IPS DF 6.9 (cell line): ENCODE measurements around the gene CHGA.

ENCODE experiments used
- DNase-seq: peaks from one replicate; pipeline ENCODE4 v3.0.0-alpha.2; 2013; ENCODE audit warnings: low read depth, low spot score
- H3K27ac ChIP-seq: one replicate; pipeline ENCODE4 v1.5.1; 2013; ENCODE audit warnings: low read length, control low read depth
- H3K27me3 ChIP-seq: 2 replicates; pipeline ENCODE4 v1.6.1; 2013; ENCODE audit warnings: mild to moderate bottlenecking, low read length; ENCODE audit not compliant: control insufficient read depth, insufficient read depth
- H3K36me3 ChIP-seq: 2 replicates; pipeline ENCODE4 v1.6.1; 2013; ENCODE audit warnings: low read length; ENCODE audit not compliant: control insufficient read depth, insufficient read depth
- H3K4me1 ChIP-seq: 2 replicates; pipeline ENCODE4 v1.6.1; 2013; ENCODE audit warnings: low read length; ENCODE audit not compliant: control insufficient read depth, insufficient read depth
- H3K4me3 ChIP-seq: 2 replicates; pipeline ENCODE4 v1.5.1; 2013; ENCODE audit warnings: mild to moderate bottlenecking, low read length
- H3K9me3 ChIP-seq: 2 replicates; pipeline ENCODE4 v1.6.1; 2013; ENCODE audit warnings: low read length, inconsistent platforms; ENCODE audit not compliant: control insufficient read depth, insufficient read depth
- WGBS: extraction: QIAGEN DNeasy Blood & Tissue Kit; methylation state at CpG from one replicate; pipeline ENCODE4 v1.1.7; 2013; ENCODE audit warnings: mixed read lengths, missing lambda C conversion rate; ENCODE audit not compliant: insufficient read length, insufficient coverage; 5-methylcytosine and 5-hydroxymethylcytosine counted together

CHGA gene

DNA sequence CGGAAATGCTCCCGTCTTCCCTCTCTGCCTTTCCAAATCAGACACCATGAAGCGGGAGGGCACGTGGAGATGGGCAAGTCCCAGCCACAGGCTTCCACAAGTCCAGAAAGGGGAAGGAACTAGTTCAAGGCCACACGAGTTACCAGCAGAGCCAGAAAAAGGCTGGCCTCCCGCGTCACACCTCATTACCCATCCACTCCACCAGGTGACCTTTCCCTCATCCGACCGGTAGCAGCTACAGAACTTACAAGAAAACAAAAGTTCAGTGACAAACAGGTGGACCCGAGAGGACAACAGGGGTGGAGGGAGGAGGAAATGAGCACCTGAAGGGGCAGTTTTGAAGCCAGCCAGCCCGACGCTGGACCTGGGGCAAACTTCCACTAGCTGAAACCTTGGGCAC, 46.9 kb downstream of the CHGA start:
- H3K9me3 ChIP-seq: no peaks in the 10 kb centered on the region
- WGBS: no CpG with 5 or more reads among the region's 12 CpGs

GRCh38 chr14:92970271-92970670, 47.3 kb downstream of the CHGA start:
- no peaks in the 10 kb centered on the region for H3K27me3 ChIP-seq
- no peak overlapping the region for H3K4me3 ChIP-seq
- WGBS: no CpG with 5 or more reads among the region's 12 CpGs
- H3K9me3 ChIP-seq: no peaks in the 10 kb centered on the region
- H3K27ac ChIP-seq: no peak overlapping the region
- no peaks in the 10 kb centered on the region; the same call in 1 of the 2 replicates for H3K36me3 ChIP-seq
- no peak for DNase-seq
- peaks cover 6% of the 10 kb centered on the region for H3K4me1 ChIP-seq

More for the DNA sequence above, 46.9 kb downstream of the CHGA start:
- peaks cover 6% of the 10 kb centered on the region for H3K4me1 ChIP-seq
- no peak for DNase-seq
- no peaks in the 10 kb centered on the region; the same call in 1 of the 2 replicates for H3K36me3 ChIP-seq
- no peak overlapping the region for H3K4me3 ChIP-seq
- no peak overlapping the region for H3K27ac ChIP-seq
- H3K27me3 ChIP-seq: no peaks in the 10 kb centered on the region

GRCh38 chr14:92971601-92972180, 48.7 kb downstream of the CHGA start:
- H3K4me1 ChIP-seq: peaks cover 6% of the 10 kb centered on the region
- no peak for DNase-seq
- H3K36me3 ChIP-seq: no peaks in the 10 kb centered on the region; the same call in 1 of the 2 replicates
- no peaks in the 10 kb centered on the region for H3K9me3 ChIP-seq
- no CpG with 5 or more reads among the region's 16 CpGs for WGBS
- H3K4me3 ChIP-seq: no peak overlapping the region
- H3K27ac ChIP-seq: no peak overlapping the region
- no peaks in the 10 kb centered on the region for H3K27me3 ChIP-seq

DNA sequence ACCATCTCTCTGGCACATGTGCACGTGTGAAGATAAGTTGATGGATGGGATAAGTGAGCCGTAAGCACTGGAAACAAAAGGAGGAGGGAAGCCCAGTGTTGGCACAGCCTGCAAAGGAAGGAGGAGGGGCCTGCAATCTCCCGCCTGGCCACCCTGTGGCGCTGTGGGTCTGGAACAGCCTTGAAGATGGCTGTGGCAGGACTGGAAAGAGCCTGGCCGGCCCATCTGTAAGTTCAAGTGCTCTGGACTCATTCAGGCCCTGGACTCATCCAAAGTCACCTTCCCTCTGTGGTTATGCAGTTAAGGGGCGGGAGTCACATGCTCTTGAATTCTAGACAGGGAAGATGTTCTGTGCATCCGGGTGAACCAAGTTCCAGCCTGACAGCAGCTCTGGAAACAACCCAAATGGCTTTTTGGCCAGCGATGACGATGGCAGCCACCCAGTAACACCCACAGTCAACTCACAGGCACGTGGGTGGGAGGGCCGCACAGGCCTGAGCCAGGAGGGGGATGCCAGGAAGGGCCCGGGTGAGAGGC, 50.4 kb downstream of the CHGA start:
- Histone ChIP-seq H3K27me3 (no peaks in the 10 kb centered on the region), H3K4me1 (peaks cover 6% of the 10 kb centered on the region), H3K36me3 (no peaks in the 10 kb centered on the region; the same call in 1 of the 2 replicates), H3K27ac (no peak overlapping the region), H3K9me3 (no peaks in the 10 kb centered on the region), H3K4me3 (no peak overlapping the region)
- WGBS: no CpG with 5 or more reads among the region's 12 CpGs
- peak; percentile 74 for DNase-seq

DNA sequence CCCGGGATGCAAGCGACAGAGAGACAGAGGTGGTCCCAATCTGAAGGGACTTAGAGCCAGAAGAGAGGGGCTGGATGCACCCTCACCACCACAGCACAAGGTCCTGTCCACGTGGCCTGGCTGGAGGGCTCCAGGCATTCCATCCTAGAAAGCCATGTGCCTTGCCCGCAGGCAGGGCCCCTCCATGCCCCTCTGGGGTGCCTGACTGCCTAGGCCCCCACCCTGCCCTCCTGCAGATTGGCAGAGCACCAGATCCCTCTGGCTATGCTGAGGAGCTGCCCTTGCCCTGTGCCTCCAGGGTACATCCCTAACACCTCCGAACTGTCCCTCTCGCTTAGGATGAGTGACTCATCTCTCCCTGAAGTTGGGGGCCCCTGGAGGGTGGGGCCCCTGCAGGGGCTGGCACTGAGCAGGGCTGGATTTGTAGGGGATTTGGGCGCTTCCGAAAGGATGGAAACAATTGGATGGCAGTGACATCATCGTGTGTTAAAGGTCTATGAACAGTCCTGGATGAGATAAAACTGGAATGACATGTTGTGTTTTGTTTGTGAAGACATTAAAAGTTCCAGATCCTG, 50.9 kb downstream of the CHGA start:
- no peak for DNase-seq
- no peaks in the 10 kb centered on the region for H3K9me3 ChIP-seq
- H3K4me1 ChIP-seq: peaks cover 6% of the 10 kb centered on the region
- no peak overlapping the region for H3K4me3 ChIP-seq
- no peaks in the 10 kb centered on the region for H3K27me3 ChIP-seq
- H3K36me3 ChIP-seq: no peaks in the 10 kb centered on the region; the same call in 1 of the 2 replicates
- no peak overlapping the region for H3K27ac ChIP-seq
- no CpG with 5 or more reads among the region's 9 CpGs for WGBS

DNA sequence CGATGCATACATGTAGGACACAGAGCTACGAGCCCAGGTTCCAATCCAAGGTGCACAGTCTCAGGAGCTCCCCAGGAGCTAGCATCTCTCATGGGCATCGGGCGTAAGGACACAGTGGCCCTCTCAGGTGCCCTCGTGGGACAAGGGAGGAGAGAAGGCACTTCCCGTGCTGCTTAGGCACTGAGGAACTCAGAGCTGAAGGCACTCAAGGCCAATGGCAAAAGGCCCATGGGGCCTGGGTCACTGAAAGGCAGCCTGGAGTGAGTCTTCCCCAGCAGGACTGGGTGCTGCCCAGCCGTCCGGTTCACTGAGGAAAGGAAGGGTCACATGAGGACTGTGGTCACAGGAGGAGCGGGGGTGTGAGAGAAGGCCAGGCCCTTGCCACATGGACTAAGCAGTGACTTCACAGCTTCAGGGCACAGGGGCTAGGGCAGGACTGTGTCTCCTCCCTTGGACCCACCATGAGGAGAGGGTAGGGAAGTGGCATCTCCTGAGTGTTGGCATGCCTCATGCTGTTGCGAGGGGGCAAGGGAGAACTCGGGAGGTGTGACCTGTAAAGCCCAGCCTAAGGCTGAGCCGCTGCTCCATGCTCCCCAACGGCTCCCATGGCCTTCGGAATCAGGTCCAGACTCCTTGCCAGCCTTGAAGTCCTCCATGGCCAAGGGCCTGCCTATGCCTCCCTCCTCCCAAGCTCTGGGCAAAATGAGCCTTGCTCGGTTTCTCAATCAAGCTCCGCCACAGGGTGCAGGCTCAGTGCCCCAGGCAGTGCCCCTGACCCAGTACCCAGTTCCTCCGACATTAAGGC, 51.8 kb downstream of the CHGA start:
- no peaks in the 10 kb centered on the region; the same call in 1 of the 2 replicates for H3K36me3 ChIP-seq
- no peak overlapping the region for H3K27ac ChIP-seq
- H3K4me1 ChIP-seq: peaks cover 6% of the 10 kb centered on the region
- WGBS: no CpG with 5 or more reads among the region's 17 CpGs
- DNase-seq: no peak
- H3K4me3 ChIP-seq: no peak overlapping the region
- H3K9me3 ChIP-seq: no peaks in the 10 kb centered on the region
- no peaks in the 10 kb centered on the region for H3K27me3 ChIP-seq

- Histone ChIP-seq H3K36me3 (no peaks in the 10 kb centered on the region; the same call in 1 of the 2 replicates), H3K9me3 (no peaks in the 10 kb centered on the region), H3K27me3 (no peaks in the 10 kb centered on the region), H3K4me3 (no peak overlapping the region), H3K4me1 (peaks cover under 1% of the 10 kb centered on the region), H3K27ac (no peak overlapping the region)
- no CpG with 5 or more reads among the region's 2 CpGs for WGBS
- no peak for DNase-seq
These were observed 53.3 kb downstream of the CHGA start for GRCh38 chr14:92976268-92976667.

DNA sequence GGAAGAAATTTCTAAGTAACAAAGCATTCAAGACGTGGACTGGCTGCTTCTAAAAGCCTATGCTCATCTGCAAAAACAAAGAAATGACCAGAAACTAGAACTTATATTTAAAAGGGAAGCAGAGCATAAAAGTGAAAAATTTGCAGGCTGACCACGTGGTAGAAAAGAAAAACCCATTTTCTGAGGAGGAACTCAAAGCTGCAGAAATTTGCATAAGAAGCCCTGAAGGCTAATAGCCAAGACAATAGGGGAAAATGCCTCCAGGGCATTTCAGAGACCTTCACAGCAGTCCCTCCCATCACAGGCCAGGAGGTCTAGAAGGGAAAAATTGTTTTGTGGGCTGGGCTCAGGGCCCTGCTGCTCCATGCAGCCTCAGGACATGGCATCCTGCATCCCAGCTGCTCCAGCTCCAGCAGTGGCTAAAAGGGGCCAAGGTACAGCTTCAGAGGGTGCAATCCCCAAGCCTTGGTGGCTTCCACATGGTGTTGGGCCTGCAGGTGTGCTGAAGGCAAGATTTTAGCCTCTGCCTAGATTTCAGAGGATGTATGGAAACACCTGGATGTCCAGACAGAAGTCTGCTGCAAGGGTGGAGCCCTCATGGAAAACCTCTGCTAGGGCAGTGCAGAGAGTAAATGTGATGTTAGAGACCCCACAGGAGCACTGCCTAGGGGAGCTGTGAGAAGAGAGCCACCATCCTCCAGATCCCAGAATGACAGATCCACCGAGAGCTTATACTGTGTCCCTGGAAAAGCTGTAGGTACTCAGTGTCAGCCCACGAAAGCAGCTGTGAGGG, 55.5 kb downstream of the CHGA start:
- no peak overlapping the region for H3K4me3 ChIP-seq
- no peaks in the 10 kb centered on the region for H3K9me3 ChIP-seq
- no peaks in the 10 kb centered on the region for H3K36me3 ChIP-seq
- H3K27me3 ChIP-seq: no peaks in the 10 kb centered on the region
- no peak overlapping the region for H3K27ac ChIP-seq
- no CpG with 5 or more reads among the region's 4 CpGs for WGBS
- H3K4me1 ChIP-seq: no peaks in the 10 kb centered on the region; the same call in 1 of the 2 replicates
- no peak for DNase-seq

- Histone ChIP-seq H3K27ac (no peak overlapping the region), H3K4me1 (no peaks in the 10 kb centered on the region), H3K9me3 (no peaks in the 10 kb centered on the region), H3K4me3 (no peak overlapping the region), H3K36me3 (no peaks in the 10 kb centered on the region), H3K27me3 (no peaks in the 10 kb centered on the region)
- DNase-seq: no peak
- no CpG with 5 or more reads among the region's 4 CpGs for WGBS
These were observed 57.9 kb downstream of the CHGA start for GRCh38 chr14:92980866-92981265.

DNA sequence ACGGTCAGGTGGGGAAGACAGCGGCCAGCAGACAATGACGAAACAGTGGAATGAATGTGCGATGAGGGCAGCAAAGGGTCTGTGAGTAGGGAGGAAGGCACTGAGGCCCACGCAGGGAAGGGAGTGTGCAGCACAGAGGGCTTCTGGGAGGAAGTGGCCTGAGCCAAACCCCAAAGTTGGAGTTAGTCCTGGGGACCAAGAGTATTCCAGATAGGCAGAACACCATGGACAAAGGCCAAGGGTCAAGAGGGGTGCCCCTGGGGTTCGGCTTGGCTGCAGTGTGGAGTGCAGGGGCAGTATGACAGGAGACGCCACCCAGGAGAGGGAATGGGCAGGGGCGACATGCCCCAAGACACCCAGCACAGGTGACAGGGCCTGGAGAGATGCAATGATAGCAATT, 58.8 kb downstream of the CHGA start:
- Histone ChIP-seq H3K36me3 (no peaks in the 10 kb centered on the region), H3K4me1 (no peaks in the 10 kb centered on the region), H3K27ac (no peak overlapping the region), H3K9me3 (no peaks in the 10 kb centered on the region), H3K4me3 (no peak overlapping the region), H3K27me3 (no peaks in the 10 kb centered on the region)
- DNase-seq: no peak
- no CpG with 5 or more reads among the region's 8 CpGs for WGBS
